B cell (primary cell): ENCODE measurements around the gene CLN6. TPM values are rescaled to one million over a fixed set of nuclear protein-coding genes. Genes with fewer than 3 reads are reported as not detected.

Experiments
- ATAC-seq: fragments of 200-7000 bp; cut with Tn5 transposase; one replicate; pipeline ENCODE4 v1.10.0; 2021; ENCODE audit warnings: low read depth, mild to moderate bottlenecking, moderate number of reproducible peaks, moderate library complexity
- CTCF ChIA-PET: fragments of 350-600 bp; sonication (Branson Sonifier 250); formaldehyde crosslinking; loops from one replicate; lab custom pipeline; 2021; ENCODE audit warnings: antibody characterized with exemption, inconsistent platforms; lab: Charles Lee
- POLR2A ChIA-PET: fragments of 350-600 bp; sonication (Branson Sonifier 250); formaldehyde crosslinking; loops from one replicate; lab custom pipeline; 2021; ENCODE audit warnings: antibody characterized with exemption; lab: Charles Lee
- DNase-seq: peaks from one replicate; pipeline ENCODE4 v3.0.0; 2013
- H2AFZ ChIP-seq: 2 replicates; pipeline ENCODE4 v1.6.1; 2012; ENCODE audit warnings: mild to moderate bottlenecking, low read depth, low read length; ENCODE audit not compliant: insufficient read depth, poor library complexity, severe bottlenecking
- H3K27ac ChIP-seq, 2 donors: 1 replicate in 1 of 2; 2 replicates in 1 of 2; pipeline ENCODE4 v1.5.1; 2012 to 2013; ENCODE audit warnings: low read length in 2 of 2, mild to moderate bottlenecking in 2 of 2, moderate library complexity in 1 of 2
- H3K27me3 ChIP-seq, 4 experiments: fragments of 200-600 bp in 1 of 4; sonication (generic) in 1 of 4; replicated peaks in 1 of 4; 1 replicate in 2 of 4; 2 replicates in 2 of 4; pipeline versions ENCODE4 v1.6.1 to v1.7.0; 2013 to 2016; ENCODE audit warnings: low read length in 3 of 4, mild to moderate bottlenecking in 2 of 4, mixed read lengths in 1 of 4, moderate library complexity in 1 of 4; ENCODE audit not compliant: insufficient read depth in 4 of 4, control insufficient read depth in 3 of 4; ENCODE audit errors: control extremely low read depth in 1 of 4
- H3K36me3 ChIP-seq, 2 experiments: replicated peaks in 1 of 2; 1 replicate in 1 of 2; 2 replicates in 1 of 2; pipeline versions ENCODE4 v1.6.1 to v1.7.1; 2013; ENCODE audit warnings: low read length in 1 of 2; ENCODE audit not compliant: insufficient read depth in 2 of 2, control insufficient read depth in 1 of 2; ENCODE audit errors: control extremely low read depth in 1 of 2, extremely low read depth in 1 of 2
- H3K4me1 ChIP-seq, 2 donors: fragments of 200-600 bp in 1 of 2; sonication (generic) in 1 of 2; 1 replicate in 1 of 2; 2 replicates in 1 of 2; pipeline versions ENCODE4 v1.5.1 to v1.6.1; 2013 to 2017; ENCODE audit warnings: low read length in 2 of 2; ENCODE audit not compliant: control insufficient read depth in 2 of 2, insufficient read depth in 2 of 2
- H3K4me2 ChIP-seq: replicated peaks from 2 replicates; pipeline ENCODE3; 2012; ENCODE audit warnings: mild to moderate bottlenecking, low read depth, low read length; ENCODE audit not compliant: poor library complexity, severe bottlenecking
- H3K4me3 ChIP-seq, 5 experiments: fragments of 200-600 bp in 1 of 5; sonication (generic) in 1 of 5; 1 replicate in 3 of 5; 2 replicates in 2 of 5; pipeline versions ENCODE4 v1.5.1 to v1.7.0; 2011 to 2016; ENCODE audit warnings: low read length in 4 of 5, mild to moderate bottlenecking in 4 of 5, low read depth in 2 of 5, control low read depth in 1 of 5, moderate library complexity in 1 of 5; ENCODE audit not compliant: insufficient read depth in 1 of 5; ENCODE audit errors: control extremely low read depth in 1 of 5, extremely low read depth in 1 of 5
- H3K79me2 ChIP-seq: fragments of 200-600 bp; sonication (generic); one replicate; pipeline ENCODE4 v1.6.0; 2016; ENCODE audit warnings: low read length; ENCODE audit not compliant: control insufficient read depth, insufficient read depth
- H3K9ac ChIP-seq: fragments of 200-600 bp; sonication (generic); 2 replicates; pipeline ENCODE4 v1.6.1; 2017; ENCODE audit warnings: mild to moderate bottlenecking, low read length, moderate library complexity
- H3K9me3 ChIP-seq, 3 donors: one replicate each; pipeline versions ENCODE4 v1.6.1 to v1.7.1; 2013; ENCODE audit warnings: low read length in 2 of 3; ENCODE audit not compliant: control insufficient read depth in 2 of 3, insufficient read depth in 1 of 3; ENCODE audit errors: control extremely low read depth in 1 of 3
- H4K20me1 ChIP-seq: 2 replicates; pipeline ENCODE4 v1.6.0; 2012; ENCODE audit warnings: mild to moderate bottlenecking, low read length; ENCODE audit not compliant: insufficient read depth, control insufficient read depth, poor library complexity, severe bottlenecking
- H3K27ac Mint-ChIP-seq: one replicate; pipeline ENCODE4 v1.8.0; 2021; ENCODE audit warnings: mixed read lengths
- H3K27me3 Mint-ChIP-seq: one replicate; pipeline ENCODE4 v1.8.0; 2021; ENCODE audit warnings: mixed read lengths
- H3K4me1 Mint-ChIP-seq: one replicate; pipeline ENCODE4 v1.8.0; 2021; ENCODE audit warnings: mixed read lengths
- H3K4me3 Mint-ChIP-seq: one replicate; pipeline ENCODE4 v1.8.0; 2021; ENCODE audit warnings: mixed read lengths
- H3K9me3 Mint-ChIP-seq: one replicate; pipeline ENCODE4 v1.8.0; 2022; ENCODE audit warnings: mixed read lengths; ENCODE audit not compliant: insufficient read depth
- CTCF ChIP-seq: fragments of 200-600 bp; IDR thresholded peaks from one replicate; pipeline ENCODE4 v1.8.0; 2022; ENCODE audit warnings: antibody characterized with exemption, mild to moderate bottlenecking
- EZH2 ChIP-seq: IDR thresholded peaks from 2 replicates; pipeline ENCODE4 v1.6.1; 2012; ENCODE audit warnings: borderline replicate concordance, low read depth, mild to moderate bottlenecking, moderate library complexity, low read length; ENCODE audit not compliant: insufficient read depth, poor library complexity, severe bottlenecking
- WGBS: methylation state at CpG from one replicate; pipeline ENCODE4 v1.1.5; 2013; ENCODE audit warnings: missing lambda C conversion rate; ENCODE audit not compliant: insufficient coverage; 5-methylcytosine and 5-hydroxymethylcytosine counted together
- intact Hi-C: fragments of 100-400 bp; cut with micrococcal nuclease; formaldehyde crosslinking; loops from one replicate; pipeline ENCODE4 v1.10.0; 2022
- polyA plus RNA-seq: library from polyadenylated mRNA; depleted of rRNA; stranded (reverse); fragments of >200 nt; gene quantifications from 2 replicates; pipeline ENCODE4 v1.2.3, GENCODE V29; 2012
- total RNA-seq, 2 donors: library from RNA; stranded (reverse); fragments of 120-200 nt in 1 of 2; gene quantifications; 1 replicate in 1 of 2; 2 replicates in 1 of 2; pipeline versions ENCODE4 v1.2.3 to v1.2.4, GENCODE V29; 2013 to 2022

The CLN6 gene
- total and polyA plus RNA-seq, 2 donors (not counting 1 experiment from before 2014, with no cell fraction given) = 22.8 TPM

GRCh38 chr15:68224546-68225250 lies 4.8 kb downstream of the CLN6 start:
- no peak overlapping the region for H2AFZ ChIP-seq
- Mint-ChIP-seq H3K4me1 (peaks cover 30% of the 10 kb centered on the region), H3K9me3 (no peaks in the 10 kb centered on the region), H3K4me3 (peak overlapping the region; percentile 5), H3K27me3 (no peaks in the 10 kb centered on the region), H3K27ac (no peak overlapping the region)
- 100% methylated on average over 1 of the region's 3 CpGs for WGBS
- no peak overlapping the region for H3K9ac ChIP-seq
- no peak overlapping the region for H3K4me3 ChIP-seq
- no peaks in the 10 kb centered on the region for H3K36me3 ChIP-seq
- DNase-seq = peak; percentile 48
- no peaks in the 10 kb centered on the region for H3K9me3 ChIP-seq
- H3K27me3 ChIP-seq = no peaks in the 10 kb centered on the region
- peaks cover 19% of the 10 kb centered on the region for H4K20me1 ChIP-seq
- ChIA-PET CTCF (no interaction called here), POLR2A (no interaction called here)
- peak overlapping the region; percentile 47 for H3K4me2 ChIP-seq
- intact Hi-C loops = loop anchor here (5.0 kb wide), 1 partner anchor 593 kb away; no protein-coding TSS in a partner anchor
- TF ChIP-seq EZH2 (no peak), CTCF (no peak)
- H3K79me2 ChIP-seq = peaks cover 51% of the 10 kb centered on the region
- H3K27ac ChIP-seq = peak overlapping the region in 1 of 2 donors; percentile 26
- peaks cover 21 to 27% of the 10 kb centered on the region in 2 donors for H3K4me1 ChIP-seq
- ATAC-seq = no peak

DNA sequence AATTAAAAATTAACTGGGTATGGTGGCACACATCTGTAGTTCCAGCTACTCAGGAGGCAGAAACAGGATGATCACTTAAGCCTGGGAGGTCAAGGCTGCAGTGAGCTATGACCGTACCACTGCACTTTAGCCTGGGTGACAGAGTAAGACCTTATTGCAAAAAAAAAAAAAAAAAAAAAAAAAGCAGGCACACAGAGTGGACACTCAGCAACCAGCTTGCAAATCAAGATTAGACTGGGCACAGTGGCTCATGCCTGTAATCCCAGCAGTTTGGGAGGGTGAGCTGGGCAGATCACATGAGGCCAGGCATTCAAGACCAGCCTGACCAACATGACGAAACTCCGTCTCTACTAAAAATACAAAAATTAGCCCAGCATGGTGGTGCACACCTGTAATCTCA lies 5.4 kb downstream of the CLN6 start:
- no peak overlapping the region for H3K27ac ChIP-seq
- no peak overlapping the region for H3K9ac ChIP-seq
- CTCF ChIA-PET = interaction anchor here (0.7 kb wide), 1 partner anchor 396 kb away, joined by 3 read pairs; no protein-coding TSS in a partner anchor
- Mint-ChIP-seq H3K27ac (no peak overlapping the region), H3K4me1 (peaks cover 30% of the 10 kb centered on the region), H3K9me3 (no peaks in the 10 kb centered on the region), H3K27me3 (no peaks in the 10 kb centered on the region), H3K4me3 (no peak overlapping the region)
- peaks cover 0 to under 1% of the 10 kb centered on the region in 2 experiments for H3K36me3 ChIP-seq
- H3K4me1 ChIP-seq = peaks cover 21 to 27% of the 10 kb centered on the region in 2 donors
- H3K9me3 ChIP-seq = no peaks in the 10 kb centered on the region
- H3K4me2 ChIP-seq = no peak overlapping the region
- peaks cover 22% of the 10 kb centered on the region for H4K20me1 ChIP-seq
- no peaks in the 10 kb centered on the region for H3K27me3 ChIP-seq
- POLR2A ChIA-PET = interaction anchor here (0.6 kb wide), 1 partner anchor 336 kb away, joined by 6 read pairs; no protein-coding TSS in a partner anchor
- no peak overlapping the region for H3K4me3 ChIP-seq
- 100% methylated on average over 1 of the region's 3 CpGs for WGBS
- DNase-seq = no peak
- no peak overlapping the region for H2AFZ ChIP-seq
- intact Hi-C loops = no loop called here
- peaks cover 49% of the 10 kb centered on the region for H3K79me2 ChIP-seq
- TF ChIP-seq EZH2 = no peak
- no peak for TF ChIP-seq CTCF
- no peak for ATAC-seq
